ENCODE results near the gene SMG6. TPM values are rescaled to one million over a fixed set of nuclear protein-coding genes. Genes with fewer than 3 reads are reported as not detected.

The SMG6 gene
- total and polyA plus RNA-seq, 4 experiments from 2014 or later, result 3.8 to 58.5 (median 30.6) TPM

- H3K4me1 ChIP-seq (ENCODE audit: insufficient read depth, low read length), result peaks cover 13% of the 10 kb centered on the region
- no peaks in the 10 kb centered on the region for H3K27me3 ChIP-seq (ENCODE audit: insufficient read depth, low read length)
- peaks cover 41 to 42% of the 10 kb centered on the region in 2 donors for H3K36me3 Mint-ChIP-seq
Measured at GRCh38 chr17:2060681-2061440, 242.7 kb downstream of the SMG6 start.

DNA sequence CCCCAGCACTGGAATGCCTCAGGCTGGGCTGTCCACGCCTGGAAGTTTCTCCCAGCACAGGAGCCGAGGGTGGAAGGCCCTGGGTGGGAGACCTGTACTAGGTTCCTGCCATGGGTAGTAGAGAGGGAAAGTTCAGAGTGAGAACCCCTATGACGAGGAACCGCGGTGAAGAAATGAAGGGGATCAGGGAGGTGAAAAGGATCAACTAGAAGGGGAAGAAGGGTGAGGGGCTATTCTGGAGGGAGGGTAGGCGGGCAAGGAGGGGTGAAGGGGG lies 243.3 kb downstream of the SMG6 start:
- no peak overlapping the region for H3K27ac ChIP-seq (ENCODE audit: low read depth, low read length)
- Mint-ChIP-seq H3K27ac (peak overlapping the region in 6 of 7 donors; percentile 35 to 71 (median 54)), H3K4me1 (peaks cover 5 to 13% (median 8%) of the 10 kb centered on the region in 4 donors), H3K9me3 (no peaks in the 10 kb centered on the region), H3K27me3 (no peaks in the 10 kb centered on the region), H3K4me3 (peak overlapping the region in 2 of 8 donors; percentile 3 to 54), H3K36me3 (peaks cover 37% of the 10 kb centered on the region in 2 donors)
- CTCF ChIA-PET (ENCODE audit: partially characterized antibody), result interaction anchor here (1.8 to 8.6 kb wide), 2 partner anchors 9 to 185 kb away, joined by 6 to 192 read pairs; no protein-coding TSS in a partner anchor
- DNase-seq, result no peak
- peaks cover 21% of the 10 kb centered on the region for H3K36me3 ChIP-seq (ENCODE audit: insufficient read depth, low read length)
- intact Hi-C loops (cut with micrococcal nuclease), result no loop called here
- H3K4me3 ChIP-seq (ENCODE audit: low read length in 2 of 2), result no peak overlapping the region
- peaks cover 13% of the 10 kb centered on the region for H3K4me1 ChIP-seq (ENCODE audit: insufficient read depth, low read length)
- POLR2A ChIA-PET (ENCODE audit: partially characterized antibody), result no interaction called here
- H3K27me3 ChIP-seq (ENCODE audit: insufficient read depth, low read length), result no peaks in the 10 kb centered on the region
- H3K9me3 ChIP-seq (ENCODE audit: control insufficient read depth in 1 of 2, low read length in 2 of 2), result no peaks in the 10 kb centered on the region

More at GRCh38 chr17:2060681-2061440, 242.7 kb downstream of the SMG6 start:
- H3K9me3 Mint-ChIP-seq, result no peaks in the 10 kb centered on the region
- Histone ChIP-seq H3K36me3 (ENCODE audit: insufficient read depth, low read length) (peaks cover 21% of the 10 kb centered on the region), H3K9me3 (ENCODE audit: control insufficient read depth in 1 of 2, low read length in 2 of 2) (no peaks in the 10 kb centered on the region), H3K27ac (ENCODE audit: low read depth, low read length) (no peak overlapping the region), H3K4me3 (ENCODE audit: low read length in 2 of 2) (no peak overlapping the region)
- ChIA-PET POLR2A (ENCODE audit: partially characterized antibody) (no interaction called here), CTCF (ENCODE audit: partially characterized antibody) (interaction anchor here (0.6 to 8.6 kb wide), 3 partner anchors 9 to 184 kb away, joined by 4 to 192 read pairs (median 6); no protein-coding TSS in a partner anchor)
- peak overlapping the region in 1 of 8 donors; percentile 54 for H3K4me3 Mint-ChIP-seq
- H3K4me1 Mint-ChIP-seq, result peaks cover 5 to 13% (median 8%) of the 10 kb centered on the region in 4 donors
- DNase-seq, result no peak
- H3K27me3 Mint-ChIP-seq, result no peaks in the 10 kb centered on the region
- H3K27ac Mint-ChIP-seq, result peak overlapping the region in 6 of 7 donors; percentile 35 to 71 (median 54)
- intact Hi-C loops (cut with micrococcal nuclease), result no loop called here

GRCh38 chr17:2059547-2060384 lies 243.8 kb downstream of the SMG6 start:
- intact Hi-C loops (cut with micrococcal nuclease), result no loop called here
- H3K4me3 ChIP-seq (ENCODE audit: low read length in 2 of 2), result no peak overlapping the region

GRCh38 chr17:2058586-2059546 lies 244.7 kb downstream of the SMG6 start:
- Histone ChIP-seq H3K4me1 (ENCODE audit: insufficient read depth, low read length) (peaks cover 14% of the 10 kb centered on the region), H3K27ac (ENCODE audit: low read depth, low read length) (no peak overlapping the region), H3K27me3 (ENCODE audit: insufficient read depth, low read length) (no peaks in the 10 kb centered on the region), H3K9me3 (ENCODE audit: control insufficient read depth in 1 of 2, low read length in 2 of 2) (no peaks in the 10 kb centered on the region), H3K36me3 (ENCODE audit: insufficient read depth, low read length) (peaks cover 7% of the 10 kb centered on the region), H3K4me3 (ENCODE audit: low read length in 2 of 2) (no peak overlapping the region)
- no peaks in the 10 kb centered on the region for H3K9me3 Mint-ChIP-seq
- CTCF ChIA-PET (ENCODE audit: partially characterized antibody), result interaction anchor here (0.6 to 8.6 kb wide), 27 partner anchors 11 to 342 kb away, joined by 3 to 192 read pairs (median 4); no protein-coding TSS in a partner anchor
- peak overlapping the region in 1 of 7 donors; percentile 55 for H3K27ac Mint-ChIP-seq
- H3K27me3 Mint-ChIP-seq, result no peaks in the 10 kb centered on the region
- H3K36me3 Mint-ChIP-seq, result peaks cover 22 to 30% of the 10 kb centered on the region in 2 donors
- peak in 4 of 5 donors; percentile 48 to 58 (median 54) for DNase-seq
- H3K4me3 Mint-ChIP-seq, result peak overlapping the region in 4 of 8 donors; percentile 7 to 57 (median 18)
- POLR2A ChIA-PET (ENCODE audit: partially characterized antibody), result interaction anchor here (0.5 to 6.8 kb wide), 12 partner anchors 30 to 278 kb away, joined by 3 to 75 read pairs (median 3); partner anchors contain the start of gene TSR1
- peaks cover 3 to 16% (median 11%) of the 10 kb centered on the region in 4 donors for H3K4me1 Mint-ChIP-seq
- intact Hi-C loops (cut with micrococcal nuclease), result no loop called here

More at GRCh38 chr17:2059547-2060384, 243.8 kb downstream of the SMG6 start:
- no peaks in the 10 kb centered on the region for H3K27me3 Mint-ChIP-seq
- peak overlapping the region in 6 of 8 donors; percentile 3 to 31 (median 8) for H3K4me3 Mint-ChIP-seq
- Histone ChIP-seq H3K27ac (ENCODE audit: low read depth, low read length) (no peak overlapping the region), H3K36me3 (ENCODE audit: insufficient read depth, low read length) (peaks cover 16% of the 10 kb centered on the region), H3K27me3 (ENCODE audit: insufficient read depth, low read length) (no peaks in the 10 kb centered on the region), H3K9me3 (ENCODE audit: control insufficient read depth in 1 of 2, low read length in 2 of 2) (no peaks in the 10 kb centered on the region), H3K4me1 (ENCODE audit: insufficient read depth, low read length) (peaks cover 13% of the 10 kb centered on the region)
- DNase-seq, result no peak
- ChIA-PET POLR2A (ENCODE audit: partially characterized antibody) (interaction anchor here (0.6 to 6.8 kb wide), 4 partner anchors 30 to 238 kb away, joined by 3 to 75 read pairs (median 8); no protein-coding TSS in a partner anchor), CTCF (ENCODE audit: partially characterized antibody) (interaction anchor here (0.6 to 8.6 kb wide), 6 partner anchors 10 to 210 kb away, joined by 4 to 192 read pairs (median 8); no protein-coding TSS in a partner anchor)
- no peaks in the 10 kb centered on the region for H3K9me3 Mint-ChIP-seq
- peaks cover 5 to 11% (median 7%) of the 10 kb centered on the region in 4 donors for H3K4me1 Mint-ChIP-seq
- H3K36me3 Mint-ChIP-seq, result peaks cover 31 to 33% of the 10 kb centered on the region in 2 donors
- H3K27ac Mint-ChIP-seq, result peak overlapping the region in 6 of 7 donors; percentile 7 to 68 (median 50)

- peaks cover 6 to 25% (median 15%) of the 10 kb centered on the region in 4 donors for H3K4me1 Mint-ChIP-seq
- no peaks in the 10 kb centered on the region for H3K9me3 ChIP-seq (ENCODE audit: control insufficient read depth in 1 of 2, low read length in 2 of 2)
- H3K36me3 ChIP-seq (ENCODE audit: insufficient read depth, low read length), result peaks cover under 1% of the 10 kb centered on the region
- H3K27me3 Mint-ChIP-seq, result no peaks in the 10 kb centered on the region
- CTCF ChIA-PET (ENCODE audit: partially characterized antibody), result interaction anchor here (0.7 to 8.6 kb wide), 27 partner anchors 11 to 341 kb away, joined by 3 to 192 read pairs (median 4); no protein-coding TSS in a partner anchor
- H3K4me1 ChIP-seq (ENCODE audit: insufficient read depth, low read length), result peaks cover 20% of the 10 kb centered on the region
- peak in 2 of 5 donors; percentile 31 to 39 for DNase-seq
- H3K27ac Mint-ChIP-seq, result no peak overlapping the region
- no peak overlapping the region for H3K27ac ChIP-seq (ENCODE audit: low read depth, low read length)
- intact Hi-C loops (cut with micrococcal nuclease), result no loop called here
- no peaks in the 10 kb centered on the region for H3K9me3 Mint-ChIP-seq
- peak overlapping the region in 2 of 8 donors; percentile 17 to 57 for H3K4me3 Mint-ChIP-seq
- H3K4me3 ChIP-seq (ENCODE audit: low read length in 2 of 2), result no peak overlapping the region
- peaks cover 15 to 23% of the 10 kb centered on the region in 2 donors for H3K36me3 Mint-ChIP-seq
- no peaks in the 10 kb centered on the region for H3K27me3 ChIP-seq (ENCODE audit: insufficient read depth, low read length)
- POLR2A ChIA-PET (ENCODE audit: partially characterized antibody), result interaction anchor here (0.5 to 6.8 kb wide), 14 partner anchors 16 to 278 kb away, joined by 3 to 75 read pairs (median 5); partner anchors contain the start of genes OVCA2 and TSR1
Measured at GRCh38 chr17:2057760-2058585, 245.6 kb downstream of the SMG6 start.

Data from CD4-positive, alpha-beta memory T cell (primary cell).